Type B pancreatic cell (in vitro differentiated cells): Measurements from ENCODE around the gene DENR. TPM values are rescaled to one million over a fixed set of nuclear protein-coding genes. Genes with fewer than 3 reads are reported as not detected.

Source experiments
- DNase-seq: peaks from one replicate; pipeline ENCODE4 v3.0.0; 2021; ENCODE audit warnings: mixed read lengths; ENCODE audit not compliant: unreplicated experiment; ENCODE audit errors: extremely low spot score
- H3K27ac Mint-ChIP-seq: 2 replicates; pipeline ENCODE4 v1.8.0; 2021; ENCODE audit warnings: mild to moderate bottlenecking, mixed read lengths
- H3K27me3 Mint-ChIP-seq: 2 replicates; pipeline ENCODE4 v1.8.0; 2021; ENCODE audit warnings: mixed read lengths
- H3K36me3 Mint-ChIP-seq: 2 replicates; pipeline ENCODE4 v1.8.0; 2021; ENCODE audit warnings: mixed read lengths
- H3K4me1 Mint-ChIP-seq: one replicate; pipeline ENCODE4 v1.8.0; 2021; ENCODE audit warnings: mixed read lengths; ENCODE audit not compliant: unreplicated experiment
- H3K4me3 Mint-ChIP-seq: 2 replicates; pipeline ENCODE4 v1.8.0; 2021; ENCODE audit warnings: mild to moderate bottlenecking, mixed read lengths
- H3K9me3 Mint-ChIP-seq: 2 replicates; pipeline ENCODE4 v1.8.0; 2021; ENCODE audit warnings: mixed read lengths
- total RNA-seq: library from RNA; stranded (reverse); gene quantifications from 2 replicates; pipeline ENCODE4 v1.2.1, GENCODE V29; 2021; ENCODE audit warnings: low replicate concordance
- TF ChIP-seq, protein P1 (sequence below): fragments of 200-600 bp; sonication (generic); conservative IDR thresholded peaks from 2 replicates; pipeline ENCODE4 v1.5.0; 2021; ENCODE audit warnings: antibody characterized with exemption, mild to moderate bottlenecking

The DENR gene
- total RNA-seq, 1 donor from 2014 or later, result 63.2 TPM

DNA sequence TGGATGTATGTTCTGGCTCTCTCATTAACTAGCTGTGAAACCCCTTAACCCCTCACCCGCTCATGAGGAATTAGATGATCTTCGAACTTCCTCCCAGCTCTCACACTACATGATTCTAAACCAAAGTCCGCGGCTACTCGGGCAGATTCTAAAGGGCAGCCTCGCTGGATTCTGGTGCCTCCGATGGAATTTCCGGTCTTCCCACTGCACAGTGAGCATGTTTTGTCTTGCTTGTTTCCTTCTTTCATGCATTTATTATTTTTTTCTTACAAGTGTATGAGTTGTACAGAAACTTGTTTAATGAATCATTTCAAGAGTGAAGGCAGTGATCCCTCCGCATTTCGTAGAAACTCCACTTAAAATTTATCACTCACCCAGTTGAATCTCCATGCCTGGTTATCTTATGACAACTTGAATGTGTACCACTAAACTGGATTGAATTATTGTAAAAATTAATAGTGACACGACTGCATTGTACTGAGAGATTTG is 31.5 kb upstream of the DENR start:
- no peaks in the 10 kb centered on the region for H3K9me3 Mint-ChIP-seq
- H3K27ac Mint-ChIP-seq, result peak overlapping the region; percentile 91
- TF ChIP-seq, protein P1, sequence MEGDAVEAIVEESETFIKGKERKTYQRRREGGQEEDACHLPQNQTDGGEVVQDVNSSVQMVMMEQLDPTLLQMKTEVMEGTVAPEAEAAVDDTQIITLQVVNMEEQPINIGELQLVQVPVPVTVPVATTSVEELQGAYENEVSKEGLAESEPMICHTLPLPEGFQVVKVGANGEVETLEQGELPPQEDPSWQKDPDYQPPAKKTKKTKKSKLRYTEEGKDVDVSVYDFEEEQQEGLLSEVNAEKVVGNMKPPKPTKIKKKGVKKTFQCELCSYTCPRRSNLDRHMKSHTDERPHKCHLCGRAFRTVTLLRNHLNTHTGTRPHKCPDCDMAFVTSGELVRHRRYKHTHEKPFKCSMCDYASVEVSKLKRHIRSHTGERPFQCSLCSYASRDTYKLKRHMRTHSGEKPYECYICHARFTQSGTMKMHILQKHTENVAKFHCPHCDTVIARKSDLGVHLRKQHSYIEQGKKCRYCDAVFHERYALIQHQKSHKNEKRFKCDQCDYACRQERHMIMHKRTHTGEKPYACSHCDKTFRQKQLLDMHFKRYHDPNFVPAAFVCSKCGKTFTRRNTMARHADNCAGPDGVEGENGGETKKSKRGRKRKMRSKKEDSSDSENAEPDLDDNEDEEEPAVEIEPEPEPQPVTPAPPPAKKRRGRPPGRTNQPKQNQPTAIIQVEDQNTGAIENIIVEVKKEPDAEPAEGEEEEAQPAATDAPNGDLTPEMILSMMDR, result no peak
- H3K4me3 Mint-ChIP-seq, result peak overlapping the region; percentile 77
- DNase-seq, result no peak
- H3K4me1 Mint-ChIP-seq, result peaks cover 13% of the 10 kb centered on the region
- H3K36me3 Mint-ChIP-seq, result no peaks in the 10 kb centered on the region
- no peaks in the 10 kb centered on the region for H3K27me3 Mint-ChIP-seq

DNA sequence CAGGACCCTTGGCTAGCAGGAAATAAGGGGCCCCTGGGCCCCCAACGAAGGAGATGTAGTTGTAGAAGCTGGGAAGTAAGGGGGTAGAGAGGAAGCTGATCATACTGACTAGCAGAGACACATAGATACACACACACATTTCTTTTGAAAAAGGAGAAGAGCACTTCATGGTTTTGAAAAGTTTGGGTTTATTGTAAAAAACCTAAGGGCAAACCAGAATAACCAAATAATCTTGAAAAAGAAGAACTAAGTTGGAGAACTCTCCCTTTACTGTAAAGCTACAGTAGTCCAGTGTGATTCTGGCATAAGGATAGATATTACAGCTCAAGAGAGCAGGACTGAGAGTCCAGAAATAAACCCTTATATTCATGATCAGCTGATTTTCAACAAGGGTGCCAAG is 30.2 kb upstream of the DENR start:
- Mint-ChIP-seq H3K4me1 (peaks cover 17% of the 10 kb centered on the region), H3K4me3 (no peak overlapping the region), H3K9me3 (no peaks in the 10 kb centered on the region), H3K27me3 (no peaks in the 10 kb centered on the region), H3K27ac (peak overlapping the region; percentile 75), H3K36me3 (no peaks in the 10 kb centered on the region)
- DNase-seq, result no peak
- TF ChIP-seq, protein P1, result no peak

DNA sequence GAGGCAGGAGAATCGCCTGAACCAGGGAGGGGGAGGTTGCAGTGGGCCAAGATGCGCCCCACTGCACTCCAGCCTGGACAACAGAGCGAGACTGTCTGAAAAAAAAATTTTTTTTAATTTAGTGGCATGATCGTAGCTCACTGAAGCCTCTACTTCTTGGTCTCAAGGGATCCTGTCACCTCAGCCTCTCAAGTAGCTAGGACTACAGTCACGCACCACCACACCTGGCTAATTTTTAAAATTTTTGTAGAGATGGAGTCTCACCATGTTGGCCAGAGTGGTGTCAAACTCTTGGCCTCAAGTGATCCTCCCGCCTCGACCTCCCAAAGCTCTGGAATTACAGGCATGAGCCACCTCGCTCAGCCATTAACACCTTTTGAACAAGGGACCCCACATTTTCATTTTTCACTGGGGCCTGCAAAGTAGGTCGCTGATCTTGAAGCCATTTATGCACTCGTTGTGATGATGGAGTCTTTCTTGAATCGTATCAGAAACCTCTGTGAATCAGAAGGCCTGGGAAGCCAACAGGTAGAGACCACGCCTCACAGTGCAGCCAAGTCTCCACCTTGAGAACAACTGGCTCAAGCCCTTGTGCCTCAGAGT is 27.9 kb upstream of the DENR start:
- H3K9me3 Mint-ChIP-seq, result no peaks in the 10 kb centered on the region
- H3K4me1 Mint-ChIP-seq, result peaks cover 24% of the 10 kb centered on the region
- peak overlapping the region; percentile 93 for H3K27ac Mint-ChIP-seq
- no peak for DNase-seq
- TF ChIP-seq, protein P1, result no peak
- H3K27me3 Mint-ChIP-seq, result no peaks in the 10 kb centered on the region
- H3K36me3 Mint-ChIP-seq, result no peaks in the 10 kb centered on the region
- no peak overlapping the region for H3K4me3 Mint-ChIP-seq

DNA sequence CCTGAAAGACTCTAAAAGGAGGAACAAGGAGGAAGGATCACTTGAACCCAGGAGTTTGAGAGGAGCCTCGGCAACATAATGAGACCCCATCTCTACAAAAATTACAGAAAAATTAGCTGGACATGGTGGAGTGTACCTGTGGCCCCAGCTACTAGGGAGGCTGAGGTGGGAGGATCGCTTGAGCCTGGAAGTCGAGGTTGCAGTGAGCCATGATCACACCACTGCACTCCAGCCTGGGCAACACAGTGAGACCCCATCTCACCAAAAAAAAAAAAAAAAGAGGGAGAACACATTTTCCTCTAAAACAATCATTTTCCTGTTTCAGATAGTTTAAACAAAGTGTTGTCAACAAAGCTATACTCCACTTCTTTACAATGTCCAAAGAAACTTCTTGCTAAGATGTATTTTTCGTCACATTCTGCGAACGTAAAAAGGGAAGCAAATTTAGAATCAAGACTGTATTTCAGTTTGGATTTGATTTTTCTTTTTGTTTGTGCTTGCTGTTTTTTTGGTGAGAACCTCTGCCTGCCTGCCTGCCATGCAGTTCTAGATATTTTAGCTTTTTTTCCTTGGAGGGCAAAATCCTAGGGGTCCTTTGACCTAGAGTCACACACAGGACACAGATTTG is 27.1 kb upstream of the DENR start:
- no peak for DNase-seq
- TF ChIP-seq, protein P1, result no peak
- Mint-ChIP-seq H3K4me1 (peaks cover 25% of the 10 kb centered on the region), H3K36me3 (no peaks in the 10 kb centered on the region), H3K4me3 (peak overlapping the region; percentile 69), H3K27ac (peak overlapping the region; percentile 93), H3K9me3 (no peaks in the 10 kb centered on the region), H3K27me3 (no peaks in the 10 kb centered on the region)

DNA sequence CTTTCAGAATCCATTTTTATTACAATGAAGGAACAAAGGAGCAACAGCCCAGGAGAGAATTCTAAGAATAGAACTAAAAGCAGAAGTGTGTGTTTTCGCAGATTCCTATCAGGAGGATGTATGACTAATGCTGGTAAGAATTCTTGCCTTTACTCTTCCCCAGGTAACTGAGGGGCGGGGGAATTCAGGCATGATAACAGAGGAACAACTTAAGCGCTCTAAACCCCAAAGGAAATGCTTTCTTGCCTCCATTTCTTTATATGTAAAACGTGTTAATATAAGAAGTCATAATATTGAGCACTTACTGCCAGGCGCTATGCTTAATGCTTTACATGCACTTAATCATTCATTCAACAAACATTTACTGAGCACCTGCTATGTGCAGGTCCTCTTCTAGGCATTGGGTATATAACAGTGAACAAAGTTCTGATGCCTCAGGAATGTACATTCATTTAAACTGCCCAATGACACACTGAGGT is 26.5 kb upstream of the DENR start:
- H3K27me3 Mint-ChIP-seq, result no peaks in the 10 kb centered on the region
- TF ChIP-seq, protein P1, result no peak
- peak overlapping the region; percentile 93 for H3K27ac Mint-ChIP-seq
- no peaks in the 10 kb centered on the region for H3K9me3 Mint-ChIP-seq
- no peak for DNase-seq
- H3K36me3 Mint-ChIP-seq, result no peaks in the 10 kb centered on the region
- peak overlapping the region; percentile 69 for H3K4me3 Mint-ChIP-seq
- H3K4me1 Mint-ChIP-seq, result peaks cover 28% of the 10 kb centered on the region
